ENCODE results near the gene ULK1. TPM values are rescaled to one million over a fixed set of nuclear protein-coding genes. Genes with fewer than 3 reads are reported as not detected.

Gene ULK1
- total and polyA plus RNA-seq, 2 of the 13 experiments (the other 11 are each of a cell fraction or from before 2014, with no cell fraction given) = 2.8 to 10.1 TPM

- TF ChIP-seq BORCS8-MEF2B (CRISPR knock-in tag; IDR thresholded peaks at IDR 0.05) = peak; percentile 54; the same call in 1 of the 2 replicates
- no peak for TF ChIP-seq DBP (CRISPR knock-in tag; IDR thresholded peaks at IDR 0.05; ENCODE audit: not compliant biosample characterization)
- TF ChIP-seq, protein P1, sequence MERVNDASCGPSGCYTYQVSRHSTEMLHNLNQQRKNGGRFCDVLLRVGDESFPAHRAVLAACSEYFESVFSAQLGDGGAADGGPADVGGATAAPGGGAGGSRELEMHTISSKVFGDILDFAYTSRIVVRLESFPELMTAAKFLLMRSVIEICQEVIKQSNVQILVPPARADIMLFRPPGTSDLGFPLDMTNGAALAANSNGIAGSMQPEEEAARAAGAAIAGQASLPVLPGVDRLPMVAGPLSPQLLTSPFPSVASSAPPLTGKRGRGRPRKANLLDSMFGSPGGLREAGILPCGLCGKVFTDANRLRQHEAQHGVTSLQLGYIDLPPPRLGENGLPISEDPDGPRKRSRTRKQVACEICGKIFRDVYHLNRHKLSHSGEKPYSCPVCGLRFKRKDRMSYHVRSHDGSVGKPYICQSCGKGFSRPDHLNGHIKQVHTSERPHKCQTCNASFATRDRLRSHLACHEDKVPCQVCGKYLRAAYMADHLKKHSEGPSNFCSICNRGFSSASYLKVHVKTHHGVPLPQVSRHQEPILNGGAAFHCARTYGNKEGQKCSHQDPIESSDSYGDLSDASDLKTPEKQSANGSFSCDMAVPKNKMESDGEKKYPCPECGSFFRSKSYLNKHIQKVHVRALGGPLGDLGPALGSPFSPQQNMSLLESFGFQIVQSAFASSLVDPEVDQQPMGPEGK (CRISPR knock-in tag; IDR thresholded peaks at IDR 0.05) = peak; percentile 96
- TF ChIP-seq MLXIP (CRISPR knock-in tag; IDR thresholded peaks at IDR 0.05; ENCODE audit: borderline replicate concordance) = no peak
- TF ChIP-seq JARID2 (CRISPR knock-in tag; IDR thresholded peaks at IDR 0.05; ENCODE audit: insufficient replicate concordance) = no peak
- TF ChIP-seq TP53 (CRISPR knock-in tag; conservative IDR thresholded peaks at IDR 0.05) = no peak
- TF ChIP-seq, protein P2, sequence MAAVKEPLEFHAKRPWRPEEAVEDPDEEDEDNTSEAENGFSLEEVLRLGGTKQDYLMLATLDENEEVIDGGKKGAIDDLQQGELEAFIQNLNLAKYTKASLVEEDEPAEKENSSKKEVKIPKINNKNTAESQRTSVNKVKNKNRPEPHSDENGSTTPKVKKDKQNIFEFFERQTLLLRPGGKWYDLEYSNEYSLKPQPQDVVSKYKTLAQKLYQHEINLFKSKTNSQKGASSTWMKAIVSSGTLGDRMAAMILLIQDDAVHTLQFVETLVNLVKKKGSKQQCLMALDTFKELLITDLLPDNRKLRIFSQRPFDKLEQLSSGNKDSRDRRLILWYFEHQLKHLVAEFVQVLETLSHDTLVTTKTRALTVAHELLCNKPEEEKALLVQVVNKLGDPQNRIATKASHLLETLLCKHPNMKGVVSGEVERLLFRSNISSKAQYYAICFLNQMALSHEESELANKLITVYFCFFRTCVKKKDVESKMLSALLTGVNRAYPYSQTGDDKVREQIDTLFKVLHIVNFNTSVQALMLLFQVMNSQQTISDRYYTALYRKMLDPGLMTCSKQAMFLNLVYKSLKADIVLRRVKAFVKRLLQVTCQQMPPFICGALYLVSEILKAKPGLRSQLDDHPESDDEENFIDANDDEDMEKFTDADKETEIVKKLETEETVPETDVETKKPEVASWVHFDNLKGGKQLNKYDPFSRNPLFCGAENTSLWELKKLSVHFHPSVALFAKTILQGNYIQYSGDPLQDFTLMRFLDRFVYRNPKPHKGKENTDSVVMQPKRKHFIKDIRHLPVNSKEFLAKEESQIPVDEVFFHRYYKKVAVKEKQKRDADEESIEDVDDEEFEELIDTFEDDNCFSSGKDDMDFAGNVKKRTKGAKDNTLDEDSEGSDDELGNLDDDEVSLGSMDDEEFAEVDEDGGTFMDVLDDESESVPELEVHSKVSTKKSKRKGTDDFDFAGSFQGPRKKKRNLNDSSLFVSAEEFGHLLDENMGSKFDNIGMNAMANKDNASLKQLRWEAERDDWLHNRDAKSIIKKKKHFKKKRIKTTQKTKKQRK (IDR thresholded peaks at IDR 0.05; ENCODE audit: low read length) = no peak
- peak; percentile 68 for TF ChIP-seq CREM (IDR thresholded peaks at IDR 0.05)
- TF ChIP-seq CREM (CRISPR knock-in tag; IDR thresholded peaks at IDR 0.05) = no peak
- peak; percentile 95 for TF ChIP-seq ZNF556 (CRISPR knock-in tag; IDR thresholded peaks at IDR 0.05; ENCODE audit: borderline replicate concordance)
- TF ChIP-seq, protein P3, sequence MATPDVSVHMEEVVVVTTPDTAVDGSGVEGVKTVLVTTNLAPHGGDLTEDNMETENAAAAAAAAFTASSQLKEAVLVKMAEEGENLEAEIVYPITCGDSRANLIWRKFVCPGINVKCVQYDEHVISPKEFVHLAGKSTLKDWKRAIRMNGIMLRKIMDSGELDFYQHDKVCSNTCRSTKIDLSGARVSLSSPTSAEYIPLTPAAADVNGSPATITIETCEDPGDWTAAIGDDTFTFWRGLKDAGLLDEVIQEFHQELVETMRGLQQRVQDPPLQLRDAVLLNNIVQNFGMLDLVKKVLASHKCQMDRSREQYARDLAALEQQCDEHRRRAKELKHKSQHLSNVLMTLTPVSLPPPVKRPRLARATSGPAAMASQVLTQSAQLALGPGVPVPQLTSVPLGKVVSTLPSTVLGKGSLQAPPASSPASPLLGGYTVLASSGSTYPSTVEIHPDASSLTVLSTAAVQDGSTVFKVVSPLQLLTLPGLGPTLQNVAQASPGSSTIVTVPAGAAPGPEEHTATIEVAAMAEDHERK (CRISPR knock-in tag; IDR thresholded peaks at IDR 0.05; ENCODE audit: low read depth) = 0 out of 2 replicates have a peak, but pooled peaks have one; percentile 30
- TF ChIP-seq ZFYVE20 (CRISPR knock-in tag; IDR thresholded peaks at IDR 0.05; ENCODE audit: borderline replicate concordance, low read depth) = 0 out of 2 replicates have a peak, but pooled peaks have one; percentile 26
- TF ChIP-seq KAT8 (CRISPR knock-in tag; IDR thresholded peaks at IDR 0.05) = peak; percentile 90
- TF ChIP-seq MED13 (CRISPR knock-in tag; IDR thresholded peaks at IDR 0.05) = no peak
- TF ChIP-seq ETV6 (CRISPR knock-in tag; conservative IDR thresholded peaks at IDR 0.05) = peak; percentile 89; the same call in 1 of the 2 replicates
- TF ChIP-seq PRMT3 (CRISPR knock-in tag; IDR thresholded peaks at IDR 0.05; ENCODE audit: borderline replicate concordance, low read depth) = 0 out of 2 replicates have a peak, but pooled peaks have one; percentile 44
- TF ChIP-seq NAIF1 (CRISPR knock-in tag; IDR thresholded peaks at IDR 0.05; ENCODE audit: borderline replicate concordance) = peak; percentile 62; the same call in 1 of the 2 replicates
These were observed 33.8 kb upstream of the ULK1 start (continued) for GRCh38 chr12:131860472-131861260.

All from HepG2 (cell line).